ENCODE data around the gene PSMG3.

GRCh38 chr7:1590476-1590875 is 20.6 kb upstream of the PSMG3 start:
- TF ChIP-seq, protein P1, sequence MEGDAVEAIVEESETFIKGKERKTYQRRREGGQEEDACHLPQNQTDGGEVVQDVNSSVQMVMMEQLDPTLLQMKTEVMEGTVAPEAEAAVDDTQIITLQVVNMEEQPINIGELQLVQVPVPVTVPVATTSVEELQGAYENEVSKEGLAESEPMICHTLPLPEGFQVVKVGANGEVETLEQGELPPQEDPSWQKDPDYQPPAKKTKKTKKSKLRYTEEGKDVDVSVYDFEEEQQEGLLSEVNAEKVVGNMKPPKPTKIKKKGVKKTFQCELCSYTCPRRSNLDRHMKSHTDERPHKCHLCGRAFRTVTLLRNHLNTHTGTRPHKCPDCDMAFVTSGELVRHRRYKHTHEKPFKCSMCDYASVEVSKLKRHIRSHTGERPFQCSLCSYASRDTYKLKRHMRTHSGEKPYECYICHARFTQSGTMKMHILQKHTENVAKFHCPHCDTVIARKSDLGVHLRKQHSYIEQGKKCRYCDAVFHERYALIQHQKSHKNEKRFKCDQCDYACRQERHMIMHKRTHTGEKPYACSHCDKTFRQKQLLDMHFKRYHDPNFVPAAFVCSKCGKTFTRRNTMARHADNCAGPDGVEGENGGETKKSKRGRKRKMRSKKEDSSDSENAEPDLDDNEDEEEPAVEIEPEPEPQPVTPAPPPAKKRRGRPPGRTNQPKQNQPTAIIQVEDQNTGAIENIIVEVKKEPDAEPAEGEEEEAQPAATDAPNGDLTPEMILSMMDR (IDR thresholded peaks at IDR 0.05): no peak
- no peak for TF ChIP-seq POLR2A (IDR thresholded peaks at IDR 0.05)
